ENCODE results near the gene NRCAM.

DNA sequence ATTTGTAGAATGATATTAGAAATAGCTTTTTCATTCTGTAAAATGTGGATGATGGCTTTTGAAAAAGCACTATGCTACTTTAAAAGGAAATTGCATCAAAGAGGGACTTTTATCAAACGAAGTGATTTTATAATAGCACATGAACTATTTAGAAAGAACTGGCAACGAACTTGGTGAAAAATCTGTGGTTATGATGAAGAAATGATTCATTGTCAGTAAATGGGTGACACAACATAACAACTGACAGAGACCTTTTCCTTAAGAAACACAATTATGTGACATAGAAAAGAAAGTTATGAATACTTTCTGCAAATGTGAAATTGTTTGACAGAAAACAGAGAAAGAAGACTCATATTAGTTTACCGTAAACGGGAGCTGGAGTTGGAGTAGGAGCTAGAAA, 265.3 kb downstream of the NRCAM start:
- TF ChIP-seq, protein P1, sequence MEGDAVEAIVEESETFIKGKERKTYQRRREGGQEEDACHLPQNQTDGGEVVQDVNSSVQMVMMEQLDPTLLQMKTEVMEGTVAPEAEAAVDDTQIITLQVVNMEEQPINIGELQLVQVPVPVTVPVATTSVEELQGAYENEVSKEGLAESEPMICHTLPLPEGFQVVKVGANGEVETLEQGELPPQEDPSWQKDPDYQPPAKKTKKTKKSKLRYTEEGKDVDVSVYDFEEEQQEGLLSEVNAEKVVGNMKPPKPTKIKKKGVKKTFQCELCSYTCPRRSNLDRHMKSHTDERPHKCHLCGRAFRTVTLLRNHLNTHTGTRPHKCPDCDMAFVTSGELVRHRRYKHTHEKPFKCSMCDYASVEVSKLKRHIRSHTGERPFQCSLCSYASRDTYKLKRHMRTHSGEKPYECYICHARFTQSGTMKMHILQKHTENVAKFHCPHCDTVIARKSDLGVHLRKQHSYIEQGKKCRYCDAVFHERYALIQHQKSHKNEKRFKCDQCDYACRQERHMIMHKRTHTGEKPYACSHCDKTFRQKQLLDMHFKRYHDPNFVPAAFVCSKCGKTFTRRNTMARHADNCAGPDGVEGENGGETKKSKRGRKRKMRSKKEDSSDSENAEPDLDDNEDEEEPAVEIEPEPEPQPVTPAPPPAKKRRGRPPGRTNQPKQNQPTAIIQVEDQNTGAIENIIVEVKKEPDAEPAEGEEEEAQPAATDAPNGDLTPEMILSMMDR (IDR thresholded peaks at IDR 0.05), result no peak
- TF ChIP-seq POLR2A (IDR thresholded peaks at IDR 0.05), result no peak
